Measurements from ENCODE around the gene NBL1. TPM values are rescaled to one million over a fixed set of nuclear protein-coding genes. Genes with fewer than 3 reads are reported as not detected.

The NBL1 gene
- total RNA-seq, 1 donor from 2014 or later, result 7.8 TPM

DNA sequence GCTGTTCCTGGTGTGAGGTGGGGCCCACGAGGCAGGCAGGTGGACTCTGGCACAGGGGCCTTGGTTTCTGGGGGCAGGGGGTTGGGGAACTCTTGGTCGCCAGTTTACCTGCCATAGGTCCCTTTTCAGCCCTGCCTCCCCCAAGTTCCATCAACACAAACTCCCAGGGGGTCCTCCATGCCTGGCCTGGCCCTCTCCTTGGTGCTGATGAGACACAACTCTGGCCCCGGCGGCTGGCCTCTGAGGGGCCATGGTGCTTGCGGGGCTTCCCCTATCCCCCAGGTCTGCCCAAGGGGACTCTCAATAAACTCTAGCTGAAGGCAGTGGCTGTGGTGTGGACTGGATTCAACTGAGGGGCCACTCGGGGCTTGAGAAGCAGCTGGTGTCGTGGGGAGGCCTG is 36.5 kb downstream of the NBL1 start:
- Mint-ChIP-seq H3K4me1 (no peaks in the 10 kb centered on the region), H3K4me3 (no peak overlapping the region), H3K27ac (ENCODE audit: unreplicated experiment) (no peak overlapping the region), H3K9me3 (no peaks in the 10 kb centered on the region), H3K27me3 (ENCODE audit: low read depth) (peaks cover 23% of the 10 kb centered on the region), H3K36me3 (ENCODE audit: low read depth) (no peaks in the 10 kb centered on the region)
- TF ChIP-seq, protein P1, sequence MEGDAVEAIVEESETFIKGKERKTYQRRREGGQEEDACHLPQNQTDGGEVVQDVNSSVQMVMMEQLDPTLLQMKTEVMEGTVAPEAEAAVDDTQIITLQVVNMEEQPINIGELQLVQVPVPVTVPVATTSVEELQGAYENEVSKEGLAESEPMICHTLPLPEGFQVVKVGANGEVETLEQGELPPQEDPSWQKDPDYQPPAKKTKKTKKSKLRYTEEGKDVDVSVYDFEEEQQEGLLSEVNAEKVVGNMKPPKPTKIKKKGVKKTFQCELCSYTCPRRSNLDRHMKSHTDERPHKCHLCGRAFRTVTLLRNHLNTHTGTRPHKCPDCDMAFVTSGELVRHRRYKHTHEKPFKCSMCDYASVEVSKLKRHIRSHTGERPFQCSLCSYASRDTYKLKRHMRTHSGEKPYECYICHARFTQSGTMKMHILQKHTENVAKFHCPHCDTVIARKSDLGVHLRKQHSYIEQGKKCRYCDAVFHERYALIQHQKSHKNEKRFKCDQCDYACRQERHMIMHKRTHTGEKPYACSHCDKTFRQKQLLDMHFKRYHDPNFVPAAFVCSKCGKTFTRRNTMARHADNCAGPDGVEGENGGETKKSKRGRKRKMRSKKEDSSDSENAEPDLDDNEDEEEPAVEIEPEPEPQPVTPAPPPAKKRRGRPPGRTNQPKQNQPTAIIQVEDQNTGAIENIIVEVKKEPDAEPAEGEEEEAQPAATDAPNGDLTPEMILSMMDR (conservative IDR thresholded peaks at IDR 0.05), result no peak
- no peak for DNase-seq (ENCODE audit: low read depth, low spot score)

DNA sequence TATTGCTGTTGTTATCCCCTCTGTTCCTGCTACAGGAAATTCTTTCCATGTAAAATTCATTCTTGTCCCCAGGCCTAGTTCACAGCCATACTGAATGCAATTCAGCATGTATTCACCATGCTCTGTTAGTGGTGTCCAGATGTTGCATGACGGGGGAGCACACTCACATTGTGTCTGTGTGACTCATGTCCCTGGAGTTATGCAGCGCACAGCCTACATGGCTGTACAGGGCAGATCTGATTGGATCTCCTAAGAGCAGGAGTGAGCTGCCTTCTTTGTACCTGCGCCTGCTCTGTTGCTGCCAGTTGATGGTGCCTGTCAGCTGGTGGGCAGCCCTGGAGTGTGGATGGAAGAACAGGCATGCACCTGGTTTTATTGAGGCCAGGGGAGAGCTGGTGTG is 38.1 kb downstream of the NBL1 start:
- Mint-ChIP-seq H3K36me3 (ENCODE audit: low read depth) (no peaks in the 10 kb centered on the region), H3K9me3 (no peaks in the 10 kb centered on the region), H3K4me3 (no peak overlapping the region), H3K27me3 (ENCODE audit: low read depth) (peaks cover 7% of the 10 kb centered on the region), H3K27ac (ENCODE audit: unreplicated experiment) (no peak overlapping the region), H3K4me1 (no peaks in the 10 kb centered on the region)
- TF ChIP-seq, protein P1 (conservative IDR thresholded peaks at IDR 0.05), result no peak
- no peak for DNase-seq (ENCODE audit: low read depth, low spot score)

DNA sequence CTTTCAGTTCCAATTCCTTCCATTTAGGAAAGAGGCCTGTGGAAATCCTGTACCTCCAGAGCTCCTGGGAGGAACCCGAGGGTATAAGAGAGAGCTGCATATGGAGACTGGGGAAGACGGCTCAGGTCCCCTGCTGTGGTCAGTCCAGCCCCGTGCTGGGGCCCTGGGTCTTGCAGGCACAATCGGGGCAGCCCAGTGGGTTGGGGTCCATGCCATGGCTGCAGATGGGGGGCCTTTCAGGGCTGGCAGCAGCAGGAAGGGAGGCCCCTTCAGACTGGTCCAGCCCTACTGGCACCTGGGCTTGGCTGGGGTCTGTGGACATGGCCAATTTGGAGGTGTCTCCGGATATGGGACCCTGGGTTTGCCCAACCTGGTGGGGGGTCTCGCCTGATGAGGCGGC is 38.8 kb downstream of the NBL1 start:
- H3K9me3 Mint-ChIP-seq, result no peaks in the 10 kb centered on the region
- no peaks in the 10 kb centered on the region for H3K36me3 Mint-ChIP-seq (ENCODE audit: low read depth)
- no peak for DNase-seq (ENCODE audit: low read depth, low spot score)
- no peak overlapping the region for H3K4me3 Mint-ChIP-seq
- TF ChIP-seq, protein P1 (conservative IDR thresholded peaks at IDR 0.05), result no peak
- no peaks in the 10 kb centered on the region for H3K4me1 Mint-ChIP-seq
- no peak overlapping the region for H3K27ac Mint-ChIP-seq (ENCODE audit: unreplicated experiment)
- peaks cover 5% of the 10 kb centered on the region for H3K27me3 Mint-ChIP-seq (ENCODE audit: low read depth)

DNA sequence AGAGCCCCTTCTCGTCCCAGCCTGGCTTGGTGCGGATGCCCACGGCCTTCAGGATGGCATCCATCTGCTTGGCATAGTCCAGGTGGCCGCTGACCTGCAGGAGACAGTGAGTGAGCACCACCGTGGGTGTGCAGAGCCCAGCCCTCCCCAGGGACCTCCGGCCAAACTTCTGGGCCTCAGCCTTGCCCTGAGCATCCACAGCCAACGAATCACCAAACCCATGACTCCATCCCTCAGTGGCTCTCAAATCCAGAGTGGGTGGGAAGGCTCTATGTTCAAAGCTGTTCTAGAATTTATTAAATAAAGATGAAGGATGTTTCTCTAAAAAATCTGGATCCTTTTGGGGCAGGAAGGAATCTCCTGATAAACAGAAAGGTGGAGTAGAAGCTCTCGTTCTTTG is 39.2 kb downstream of the NBL1 start:
- Mint-ChIP-seq H3K4me1 (no peaks in the 10 kb centered on the region), H3K27ac (ENCODE audit: unreplicated experiment) (no peak overlapping the region), H3K4me3 (no peak overlapping the region), H3K36me3 (ENCODE audit: low read depth) (no peaks in the 10 kb centered on the region), H3K9me3 (no peaks in the 10 kb centered on the region), H3K27me3 (ENCODE audit: low read depth) (peaks cover 2% of the 10 kb centered on the region)
- TF ChIP-seq, protein P1 (conservative IDR thresholded peaks at IDR 0.05), result no peak
- DNase-seq (ENCODE audit: low read depth, low spot score), result no peak

DNA sequence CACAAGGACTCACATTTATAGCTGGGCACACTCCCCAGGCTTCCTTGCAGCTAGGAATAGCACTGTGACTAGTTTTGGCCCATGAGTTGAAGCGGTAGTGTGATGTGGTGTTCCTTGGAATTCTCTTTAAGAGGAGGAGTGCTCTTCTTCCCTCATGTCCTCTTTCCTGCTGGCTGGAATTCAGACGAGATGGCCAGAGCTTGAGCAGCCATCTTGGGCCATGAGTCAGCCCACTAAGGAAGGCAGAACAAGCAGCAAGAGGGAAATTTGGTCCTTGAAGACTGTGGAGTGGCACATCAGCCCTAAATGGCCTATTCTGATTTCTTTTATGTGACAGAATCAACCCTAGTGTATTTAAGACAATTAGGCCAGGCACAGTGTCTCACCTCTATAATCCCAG is 40.6 kb downstream of the NBL1 start:
- no peak for DNase-seq (ENCODE audit: low read depth, low spot score)
- no peaks in the 10 kb centered on the region for H3K4me1 Mint-ChIP-seq
- H3K4me3 Mint-ChIP-seq, result no peak overlapping the region
- H3K27ac Mint-ChIP-seq (ENCODE audit: unreplicated experiment), result no peak overlapping the region
- TF ChIP-seq, protein P1 (conservative IDR thresholded peaks at IDR 0.05), result no peak
- peaks cover 2% of the 10 kb centered on the region for H3K27me3 Mint-ChIP-seq (ENCODE audit: low read depth)
- H3K9me3 Mint-ChIP-seq, result no peaks in the 10 kb centered on the region
- no peaks in the 10 kb centered on the region for H3K36me3 Mint-ChIP-seq (ENCODE audit: low read depth)

DNA sequence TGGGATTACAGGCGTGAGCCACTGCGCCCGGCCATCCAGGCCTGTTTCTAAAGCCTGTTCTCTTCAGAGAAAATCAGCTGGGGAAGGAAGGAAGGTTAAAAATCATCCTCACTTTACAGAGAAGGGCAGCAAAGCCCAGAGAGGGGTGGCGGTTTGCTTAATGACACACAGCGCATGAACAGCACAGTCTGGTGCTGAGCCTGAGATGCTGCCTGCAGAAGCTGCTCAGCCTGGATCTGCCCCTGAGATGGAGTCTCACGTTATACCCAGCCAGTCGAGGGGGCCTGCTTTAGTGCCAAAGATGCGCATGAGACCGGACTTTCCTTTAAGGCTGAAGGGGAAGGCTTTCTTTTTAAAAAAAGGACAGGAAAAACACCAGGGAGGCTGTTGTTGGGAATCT is 41.9 kb downstream of the NBL1 start:
- Mint-ChIP-seq H3K9me3 (no peaks in the 10 kb centered on the region), H3K27me3 (ENCODE audit: low read depth) (peaks cover 2% of the 10 kb centered on the region), H3K36me3 (ENCODE audit: low read depth) (no peaks in the 10 kb centered on the region), H3K4me3 (no peak overlapping the region), H3K27ac (ENCODE audit: unreplicated experiment) (peak overlapping the region; percentile 62), H3K4me1 (no peaks in the 10 kb centered on the region)
- TF ChIP-seq, protein P1 (conservative IDR thresholded peaks at IDR 0.05), result no peak
- DNase-seq (ENCODE audit: low read depth, low spot score), result no peak
